ENCODE measurements around the gene CDKN1C. TPM values are rescaled to one million over a fixed set of nuclear protein-coding genes. Genes with fewer than 3 reads are reported as not detected.

CDKN1C gene
- total RNA-seq, 1 donor from 2014 or later = 9.5 TPM

DNA sequence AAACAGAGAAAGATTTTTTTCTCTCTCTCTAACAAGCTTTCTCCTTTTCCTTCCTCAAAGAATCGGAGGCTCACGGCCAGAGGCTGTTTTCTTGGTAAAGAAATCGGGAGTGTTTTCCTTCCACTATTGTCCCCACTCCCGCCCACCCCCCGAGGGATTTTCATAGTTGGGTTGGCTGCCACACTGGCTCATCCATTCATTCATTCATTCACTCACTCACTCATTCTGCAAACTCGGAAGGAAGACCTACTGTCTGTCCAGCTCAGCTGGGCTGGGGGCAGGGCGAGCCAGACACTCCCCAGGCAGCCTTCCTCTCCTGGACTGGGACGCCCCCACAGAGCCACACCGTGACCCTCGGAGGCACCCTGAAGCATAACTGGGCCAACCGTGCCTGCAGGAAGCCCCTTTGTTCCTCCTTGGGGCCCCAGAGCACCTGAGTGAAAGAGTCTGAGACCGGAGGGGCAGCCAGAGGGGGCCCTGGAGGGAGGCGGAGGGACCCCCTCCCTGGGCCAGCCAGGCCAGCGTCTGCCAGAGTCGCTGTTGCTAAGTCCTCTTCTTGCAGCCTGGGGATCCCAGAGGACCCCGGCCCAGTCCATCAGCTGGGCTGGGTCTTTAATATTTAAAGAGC lies 17.0 kb downstream of the CDKN1C start:
- FAIRE-seq (no peak), DNase-seq (ENCODE audit: low read depth) (no peak)
- no peak overlapping the region for H3K4me3 ChIP-seq (ENCODE audit: low read depth, low read length)
- H3K27me3 ChIP-seq (ENCODE audit: control insufficient read depth, insufficient read depth, low read length) = peaks cover 13% of the 10 kb centered on the region
- no peaks in the 10 kb centered on the region for H3K36me3 ChIP-seq (ENCODE audit: control insufficient read depth, insufficient read depth, low read length)
- TF ChIP-seq, protein P1, sequence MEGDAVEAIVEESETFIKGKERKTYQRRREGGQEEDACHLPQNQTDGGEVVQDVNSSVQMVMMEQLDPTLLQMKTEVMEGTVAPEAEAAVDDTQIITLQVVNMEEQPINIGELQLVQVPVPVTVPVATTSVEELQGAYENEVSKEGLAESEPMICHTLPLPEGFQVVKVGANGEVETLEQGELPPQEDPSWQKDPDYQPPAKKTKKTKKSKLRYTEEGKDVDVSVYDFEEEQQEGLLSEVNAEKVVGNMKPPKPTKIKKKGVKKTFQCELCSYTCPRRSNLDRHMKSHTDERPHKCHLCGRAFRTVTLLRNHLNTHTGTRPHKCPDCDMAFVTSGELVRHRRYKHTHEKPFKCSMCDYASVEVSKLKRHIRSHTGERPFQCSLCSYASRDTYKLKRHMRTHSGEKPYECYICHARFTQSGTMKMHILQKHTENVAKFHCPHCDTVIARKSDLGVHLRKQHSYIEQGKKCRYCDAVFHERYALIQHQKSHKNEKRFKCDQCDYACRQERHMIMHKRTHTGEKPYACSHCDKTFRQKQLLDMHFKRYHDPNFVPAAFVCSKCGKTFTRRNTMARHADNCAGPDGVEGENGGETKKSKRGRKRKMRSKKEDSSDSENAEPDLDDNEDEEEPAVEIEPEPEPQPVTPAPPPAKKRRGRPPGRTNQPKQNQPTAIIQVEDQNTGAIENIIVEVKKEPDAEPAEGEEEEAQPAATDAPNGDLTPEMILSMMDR (IDR thresholded peaks at IDR 0.05; ENCODE audit: insufficient read depth, low read length, severe bottlenecking) = no peak

GRCh38 chr11:2867722-2868505 lies 17.7 kb downstream of the CDKN1C start:
- Histone ChIP-seq H3K27me3 (ENCODE audit: control insufficient read depth, insufficient read depth, low read length) (peaks cover 15% of the 10 kb centered on the region), H3K36me3 (ENCODE audit: control insufficient read depth, insufficient read depth, low read length) (no peaks in the 10 kb centered on the region), H3K4me3 (ENCODE audit: low read depth, low read length) (no peak overlapping the region)
- no peak for DNase-seq (ENCODE audit: low read depth)
- TF ChIP-seq, protein P1 (IDR thresholded peaks at IDR 0.05; ENCODE audit: insufficient read depth, low read length, severe bottlenecking) = no peak
- FAIRE-seq = no peak

GRCh38 chr11:2867142-2867541 lies 18.4 kb downstream of the CDKN1C start:
- Histone ChIP-seq H3K4me3 (ENCODE audit: low read depth, low read length) (no peak overlapping the region), H3K27me3 (ENCODE audit: control insufficient read depth, insufficient read depth, low read length) (peaks cover 15% of the 10 kb centered on the region), H3K36me3 (ENCODE audit: control insufficient read depth, insufficient read depth, low read length) (no peaks in the 10 kb centered on the region)
- TF ChIP-seq, protein P1 (IDR thresholded peaks at IDR 0.05; ENCODE audit: insufficient read depth, low read length, severe bottlenecking) = no peak
- FAIRE-seq (peak; percentile 73), DNase-seq (ENCODE audit: low read depth) (no peak)

DNA sequence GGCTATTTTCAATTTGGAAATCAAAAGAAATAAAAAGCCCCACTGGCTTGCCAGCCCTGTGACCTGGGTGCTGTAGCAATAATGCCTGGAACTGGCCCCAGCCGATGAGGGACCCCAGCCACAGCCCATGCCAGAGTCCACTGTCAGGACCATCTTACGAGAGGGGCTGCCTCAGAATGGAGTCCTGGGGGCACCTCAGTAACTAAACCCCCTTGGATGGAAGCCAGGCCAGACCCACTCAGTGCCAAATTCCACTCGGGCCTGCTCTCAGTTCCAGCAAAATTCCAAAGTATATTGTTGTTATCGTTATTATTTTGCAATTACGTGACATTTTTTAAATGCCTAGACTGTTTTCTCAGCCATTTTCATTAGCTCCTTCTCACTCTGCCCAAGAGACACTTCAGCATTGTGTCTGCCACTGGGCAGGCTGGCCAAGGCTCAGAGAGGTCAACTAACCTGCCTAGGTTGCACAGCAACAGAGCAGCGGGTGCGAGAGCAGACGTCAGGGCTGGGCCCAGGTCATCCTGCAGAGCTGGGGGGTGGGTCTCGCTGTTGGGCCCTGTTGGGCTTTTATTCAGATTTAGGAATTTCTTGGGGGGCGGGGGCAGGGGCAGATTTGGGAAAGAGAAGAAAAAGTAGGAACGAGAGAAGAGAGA lies 19.5 kb downstream of the CDKN1C start:
- DNase-seq (ENCODE audit: low read depth) (no peak), FAIRE-seq (no peak)
- H3K36me3 ChIP-seq (ENCODE audit: control insufficient read depth, insufficient read depth, low read length) = no peaks in the 10 kb centered on the region
- no peak overlapping the region for H3K4me3 ChIP-seq (ENCODE audit: low read depth, low read length)
- TF ChIP-seq, protein P1 (IDR thresholded peaks at IDR 0.05; ENCODE audit: insufficient read depth, low read length, severe bottlenecking) = no peak
- H3K27me3 ChIP-seq (ENCODE audit: control insufficient read depth, insufficient read depth, low read length) = peaks cover 16% of the 10 kb centered on the region

DNA sequence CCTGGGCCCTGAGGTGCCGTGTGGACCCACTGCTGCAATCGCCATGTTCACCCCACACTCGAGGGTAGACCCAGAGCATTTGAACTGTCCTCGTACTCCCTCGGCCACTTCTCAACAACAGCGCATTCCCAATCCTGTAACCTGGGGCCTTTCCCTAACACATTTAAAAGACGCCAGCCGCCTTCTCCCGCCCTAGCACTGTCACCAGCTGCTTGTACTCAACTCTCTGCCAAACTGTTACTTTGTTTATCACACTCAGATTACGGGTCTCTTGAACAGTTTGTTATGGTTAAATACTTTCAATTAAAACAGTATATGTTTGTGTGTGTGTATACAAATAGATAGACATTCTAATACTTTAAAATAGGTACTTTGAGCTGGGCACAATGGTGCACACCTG lies 20.7 kb downstream of the CDKN1C start:
- TF ChIP-seq, protein P1 (IDR thresholded peaks at IDR 0.05; ENCODE audit: insufficient read depth, low read length, severe bottlenecking) = no peak
- no peaks in the 10 kb centered on the region for H3K36me3 ChIP-seq (ENCODE audit: control insufficient read depth, insufficient read depth, low read length)
- H3K4me3 ChIP-seq (ENCODE audit: low read depth, low read length) = no peak overlapping the region
- DNase-seq (ENCODE audit: low read depth) = no peak
- FAIRE-seq = no peak
- peaks cover 12% of the 10 kb centered on the region for H3K27me3 ChIP-seq (ENCODE audit: control insufficient read depth, insufficient read depth, low read length)

Data from bronchial epithelial cell (primary cell).